ENCODE measurements around the gene ZFHX3. TPM values are rescaled to one million over a fixed set of nuclear protein-coding genes. Genes with fewer than 3 reads are reported as not detected.

Gene ZFHX3
- total RNA-seq, 1 donor from 2014 or later = 48.5 TPM

DNA sequence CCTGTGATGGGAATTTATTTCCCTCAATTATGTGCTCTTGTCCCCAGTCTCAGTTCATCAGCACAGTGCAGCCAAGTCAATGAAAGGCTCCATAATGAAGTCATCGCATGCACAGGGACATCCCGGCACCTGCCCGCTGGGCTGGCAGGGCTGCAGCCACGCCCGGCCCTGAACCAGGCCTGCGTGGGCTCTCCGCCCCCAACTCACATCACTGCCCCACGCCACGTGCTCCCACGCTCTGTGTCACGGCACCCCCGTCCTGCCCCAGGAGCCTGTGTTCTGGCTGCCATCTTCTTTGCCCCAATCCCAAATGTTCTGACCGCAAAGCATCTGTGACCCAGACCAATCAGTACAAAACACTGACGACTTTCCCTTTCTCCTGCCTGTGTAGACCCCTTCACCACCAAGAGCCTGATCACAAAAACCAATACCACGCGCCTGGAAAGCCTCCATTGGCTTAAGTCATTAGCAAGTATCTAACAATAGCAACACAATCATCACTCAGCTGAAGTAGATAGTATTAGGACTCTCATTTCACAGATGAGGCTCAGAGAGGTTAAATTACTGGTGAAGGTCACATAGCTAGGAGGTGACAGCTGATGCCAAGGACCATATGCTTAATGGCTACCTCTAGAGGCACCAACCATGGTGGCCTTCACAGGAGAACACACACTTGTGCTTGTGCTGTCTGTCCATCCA is 202.5 kb downstream of the ZFHX3 start:
- Mint-ChIP-seq H3K4me3 (no peak overlapping the region), H3K9me3 (no peaks in the 10 kb centered on the region), H3K27ac (peak overlapping the region; percentile 20), H3K27me3 (no peaks in the 10 kb centered on the region), H3K36me3 (peaks cover 11% of the 10 kb centered on the region), H3K4me1 (ENCODE audit: unreplicated experiment) (peaks cover 66% of the 10 kb centered on the region)
- no peak for DNase-seq (ENCODE audit: extremely low spot score, unreplicated experiment)
- no peak for TF ChIP-seq CTCF (conservative IDR thresholded peaks at IDR 0.05)

DNA sequence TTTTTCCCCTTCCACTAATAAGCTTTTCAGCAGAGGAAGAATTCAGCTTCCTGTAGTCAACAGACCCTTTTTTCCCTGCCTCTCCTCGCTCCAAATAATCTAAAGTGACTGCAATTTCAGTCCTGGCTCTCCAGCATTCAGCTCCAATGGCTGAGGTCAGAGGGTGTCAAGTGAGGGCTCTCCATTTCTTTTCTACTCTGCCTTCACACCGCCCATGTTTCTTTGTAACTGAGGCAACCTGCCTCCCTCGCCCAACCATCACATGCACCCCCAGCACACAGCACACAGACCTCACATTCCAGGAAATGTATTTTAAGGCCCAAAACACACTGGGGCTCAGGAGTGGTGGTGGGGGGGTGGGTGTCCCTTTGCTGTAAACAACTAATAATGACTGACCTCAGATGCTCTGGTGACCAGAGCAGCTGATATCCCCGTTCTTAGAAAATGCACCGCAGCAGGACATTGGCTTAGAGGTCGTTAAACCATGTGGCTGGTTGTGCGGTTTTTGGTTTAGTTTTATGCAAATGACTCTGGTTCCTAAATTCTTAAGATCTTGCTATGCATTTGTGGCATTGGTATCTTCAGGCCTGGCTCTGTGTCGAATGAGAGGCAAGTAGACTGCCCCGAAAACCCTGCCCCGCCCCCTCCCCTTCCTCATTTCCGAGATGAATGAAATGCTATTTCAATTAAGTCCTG is 203.6 kb downstream of the ZFHX3 start:
- H3K4me1 Mint-ChIP-seq (ENCODE audit: unreplicated experiment) = peaks cover 71% of the 10 kb centered on the region
- H3K9me3 Mint-ChIP-seq = no peaks in the 10 kb centered on the region
- TF ChIP-seq CTCF (conservative IDR thresholded peaks at IDR 0.05) = no peak
- H3K36me3 Mint-ChIP-seq = peaks cover 7% of the 10 kb centered on the region
- peak overlapping the region; percentile 78 for H3K27ac Mint-ChIP-seq
- peak overlapping the region; percentile 53 for H3K4me3 Mint-ChIP-seq
- H3K27me3 Mint-ChIP-seq = no peaks in the 10 kb centered on the region
- DNase-seq (ENCODE audit: extremely low spot score, unreplicated experiment) = no peak

DNA sequence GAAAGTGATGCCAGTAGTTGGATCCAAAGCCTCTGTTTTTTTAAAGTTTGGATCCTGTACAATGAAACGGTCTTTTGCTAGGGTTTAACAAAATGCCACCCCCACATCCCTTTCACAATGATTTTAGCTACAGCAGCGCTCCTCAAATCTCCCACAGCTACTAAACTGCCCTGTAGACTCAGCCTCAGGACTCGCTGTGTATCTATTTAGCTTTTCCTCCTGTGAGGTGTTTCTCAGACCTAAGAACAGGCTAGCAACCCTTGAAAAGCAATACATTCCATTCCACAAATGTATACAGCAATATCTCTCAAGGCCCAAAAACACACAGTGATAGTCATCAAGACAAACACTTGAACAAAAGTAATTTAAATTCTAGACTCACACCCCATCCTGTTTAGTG is 206.4 kb downstream of the ZFHX3 start:
- Mint-ChIP-seq H3K9me3 (no peaks in the 10 kb centered on the region), H3K36me3 (peaks cover 12% of the 10 kb centered on the region), H3K4me3 (no peak overlapping the region), H3K27ac (peak overlapping the region; percentile 55), H3K4me1 (ENCODE audit: unreplicated experiment) (peaks cover 64% of the 10 kb centered on the region), H3K27me3 (no peaks in the 10 kb centered on the region)
- DNase-seq (ENCODE audit: extremely low spot score, unreplicated experiment) = no peak
- TF ChIP-seq CTCF (conservative IDR thresholded peaks at IDR 0.05) = no peak

DNA sequence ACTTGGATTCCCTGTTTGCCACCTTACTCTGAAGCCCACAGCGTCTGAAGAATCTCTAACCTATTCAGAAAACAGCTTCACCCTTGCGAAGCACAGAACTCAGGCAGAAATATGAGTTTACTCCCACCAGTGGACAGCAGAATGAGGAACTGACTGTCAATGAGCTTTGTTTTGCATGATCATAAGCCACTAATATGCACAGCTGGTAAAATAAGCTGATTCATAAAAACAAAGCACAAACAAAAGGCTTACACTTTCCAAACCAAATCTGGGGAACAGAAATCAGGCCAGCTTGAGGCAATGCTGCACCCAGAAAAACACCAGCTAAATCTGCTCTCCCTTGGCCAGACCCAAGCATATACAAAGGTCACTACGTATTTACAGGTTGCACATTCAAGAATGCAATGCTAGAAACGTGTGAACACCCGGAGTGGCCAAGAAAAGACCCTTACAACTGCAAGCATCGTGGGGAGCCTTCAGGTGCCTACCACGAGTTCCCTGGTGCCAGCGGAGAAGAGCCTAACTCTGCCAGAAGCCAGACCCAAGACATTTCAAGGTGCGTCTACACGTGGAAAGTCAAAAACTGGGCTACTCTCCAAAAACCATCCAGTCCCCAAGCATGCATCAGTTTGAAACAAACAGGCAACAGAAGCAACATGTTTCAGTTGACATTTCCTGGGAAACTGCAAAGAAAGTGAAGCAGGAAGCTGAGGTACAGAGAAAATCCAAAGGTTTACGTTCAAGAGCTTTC is 207.1 kb downstream of the ZFHX3 start:
- Mint-ChIP-seq H3K27ac (peak overlapping the region; percentile 16), H3K9me3 (no peaks in the 10 kb centered on the region), H3K4me1 (ENCODE audit: unreplicated experiment) (peaks cover 66% of the 10 kb centered on the region), H3K27me3 (no peaks in the 10 kb centered on the region), H3K36me3 (peaks cover 17% of the 10 kb centered on the region), H3K4me3 (no peak overlapping the region)
- no peak for DNase-seq (ENCODE audit: extremely low spot score, unreplicated experiment)
- TF ChIP-seq CTCF (conservative IDR thresholded peaks at IDR 0.05) = no peak

DNA sequence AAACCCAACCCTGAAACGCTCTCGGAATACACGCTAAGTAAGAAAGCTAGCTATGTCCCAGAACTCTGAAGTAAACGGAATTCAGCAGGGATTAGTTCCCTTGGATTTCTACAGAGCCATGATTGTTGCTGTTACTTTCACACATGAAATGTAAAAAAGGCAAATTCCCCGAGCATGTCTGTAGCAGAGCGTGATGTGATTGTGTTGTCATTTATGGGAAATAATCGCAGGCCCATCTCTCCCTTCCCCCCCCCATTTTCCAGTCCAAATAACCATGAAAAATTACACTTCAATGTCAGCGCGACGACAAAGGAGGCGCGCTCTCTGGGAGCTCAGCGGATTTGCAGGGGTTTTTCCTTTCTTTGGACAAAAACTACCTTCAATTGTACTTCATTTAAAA is 209.0 kb downstream of the ZFHX3 start:
- no peaks in the 10 kb centered on the region for H3K27me3 Mint-ChIP-seq
- DNase-seq (ENCODE audit: extremely low spot score, unreplicated experiment) = no peak
- peak overlapping the region; percentile 85 for H3K27ac Mint-ChIP-seq
- no peaks in the 10 kb centered on the region for H3K9me3 Mint-ChIP-seq
- H3K4me3 Mint-ChIP-seq = peak overlapping the region; percentile 79
- peaks cover 12% of the 10 kb centered on the region for H3K36me3 Mint-ChIP-seq
- no peak for TF ChIP-seq CTCF (conservative IDR thresholded peaks at IDR 0.05)
- H3K4me1 Mint-ChIP-seq (ENCODE audit: unreplicated experiment) = peaks cover 62% of the 10 kb centered on the region

Data from type B pancreatic cell (in vitro differentiated cells).